Cardiac fibroblast (primary cell): ENCODE measurements around the gene ATP2C2.
A peak's percentile ranks its signal among the peaks of the same experiment; 100 is the strongest.

Source experiments
- DNase-seq, 2 donors: peaks; one replicate each; pipeline versions ENCODE4 v3.0.0 to v3.0.0-alpha.2; 2010; ENCODE audit warnings: low read depth in 2 of 2
- H3K4me3 ChIP-seq, 2 donors: replicated peaks in 1 of 2; 1 replicate in 1 of 2; 2 replicates in 1 of 2; pipeline ENCODE4 v1.5.1; 2011; ENCODE audit warnings: low read depth in 2 of 2, low read length in 2 of 2, mild to moderate bottlenecking in 2 of 2, moderate library complexity in 1 of 2
- CTCF ChIP-seq: IDR thresholded peaks from one replicate; pipeline ENCODE4 v1.5.1; 2011; ENCODE audit warnings: low read depth, mild to moderate bottlenecking, low read length, inconsistent platforms

Gene ATP2C2

GRCh38 chr16:84482951-84483881 is 114.9 kb downstream of the ATP2C2 start:
- no peak for TF ChIP-seq CTCF
- DNase-seq = no peak
- H3K4me3 ChIP-seq = no peak overlapping the region

- no peak for DNase-seq
- no peak for TF ChIP-seq CTCF
- H3K4me3 ChIP-seq = no peak overlapping the region
These were observed 115.7 kb downstream of the ATP2C2 start for GRCh38 chr16:84483882-84484565.

GRCh38 chr16:84484579-84485254 is 116.4 kb downstream of the ATP2C2 start:
- no peak overlapping the region for H3K4me3 ChIP-seq
- DNase-seq = peak; percentile 72 to 73
- peak; percentile 66 for TF ChIP-seq CTCF

- DNase-seq = no peak
- H3K4me3 ChIP-seq = no peak overlapping the region
- TF ChIP-seq CTCF = no peak
These were observed 117.1 kb downstream of the ATP2C2 start for GRCh38 chr16:84485255-84486010.

GRCh38 chr16:84486126-84486525 is 117.8 kb downstream of the ATP2C2 start:
- no peak for TF ChIP-seq CTCF
- no peak for DNase-seq

GRCh38 chr16:84486551-84487235 is 118.4 kb downstream of the ATP2C2 start:
- H3K4me3 ChIP-seq = no peak overlapping the region
- TF ChIP-seq CTCF = no peak
- DNase-seq = no peak

More at GRCh38 chr16:84486126-84486525, 117.8 kb downstream of the ATP2C2 start:
- no peak overlapping the region for H3K4me3 ChIP-seq
